ENCODE data around the gene MPRIP. TPM values are rescaled to one million over a fixed set of nuclear protein-coding genes. Genes with fewer than 3 reads are reported as not detected.
"Not testable (repeated sequence)": the region's sequence is repeated elsewhere in the genome, so short reads cannot be mapped to it uniquely, and the experiment has no call there.

The MPRIP gene
- total RNA-seq, 1 experiment from 2014 or later: 143 TPM

DNA sequence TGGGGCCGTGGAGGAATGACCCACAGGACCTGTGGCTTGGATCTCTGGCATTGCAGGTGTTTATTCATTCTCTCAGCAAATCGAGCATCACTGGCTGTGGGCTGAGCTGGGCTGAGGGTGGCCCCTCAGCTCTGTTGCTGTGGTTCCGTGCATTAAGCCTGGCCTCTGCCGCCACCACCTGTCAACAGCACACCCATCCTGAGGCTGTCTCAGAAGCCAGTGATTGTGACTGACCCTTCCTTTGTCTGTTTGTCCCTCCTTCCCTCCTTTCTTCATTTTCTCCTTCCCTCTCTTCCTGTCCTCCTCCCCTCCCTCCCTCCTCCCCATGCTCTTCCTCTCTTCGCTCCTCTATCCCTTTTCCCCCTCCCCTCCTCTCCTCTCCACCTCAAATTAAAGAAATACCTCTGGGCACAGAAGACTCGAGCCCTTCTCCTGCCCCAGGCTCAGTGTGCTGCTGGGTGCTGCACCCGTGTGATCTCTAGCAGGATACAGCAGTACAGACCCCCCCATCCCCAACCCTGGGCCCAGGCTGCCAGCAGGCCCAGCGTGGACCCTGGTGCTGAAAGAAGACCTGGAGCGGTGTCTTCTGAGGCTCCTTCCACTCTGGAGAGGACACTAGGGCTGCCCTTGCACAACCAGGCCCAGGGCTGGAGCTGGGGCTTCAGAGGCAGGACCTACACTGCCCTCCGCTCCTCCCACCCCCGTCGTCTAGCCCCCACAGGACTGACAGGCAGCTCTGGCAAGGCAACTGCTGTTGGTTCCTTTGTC, 88.0 kb downstream of the MPRIP start:
- H3K9me3 ChIP-seq: no peaks in the 10 kb centered on the region
- H3K27me3 ChIP-seq: no peaks in the 10 kb centered on the region
- no peak for DNase-seq
- H3K4me3 ChIP-seq: no peak overlapping the region
- H3K36me3 ChIP-seq: peaks cover 9% of the 10 kb centered on the region

DNA sequence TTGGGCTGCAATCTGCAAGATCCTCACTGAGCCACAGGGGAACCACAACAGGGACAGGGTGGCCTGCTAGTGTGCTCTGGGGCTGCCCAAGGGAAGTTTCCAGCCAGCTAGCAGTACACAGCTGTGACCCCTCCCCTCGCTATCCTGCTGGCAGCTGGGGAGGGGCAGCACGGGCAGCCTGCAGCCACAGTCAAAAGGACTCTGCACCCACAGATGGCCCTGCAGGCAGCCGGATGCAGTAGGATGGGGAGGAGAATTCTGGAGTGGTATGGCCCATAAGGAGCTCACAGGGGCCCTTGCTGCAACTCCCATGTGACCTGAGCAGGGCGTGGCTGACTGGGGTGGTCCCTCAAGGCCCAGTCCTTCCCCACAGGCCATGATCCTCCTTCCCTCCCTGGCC, 89.6 kb downstream of the MPRIP start:
- Histone ChIP-seq H3K27me3 (no peaks in the 10 kb centered on the region), H3K36me3 (peaks cover 12% of the 10 kb centered on the region), H3K4me3 (no peak overlapping the region), H3K9me3 (no peaks in the 10 kb centered on the region)
- no peak for DNase-seq

DNA sequence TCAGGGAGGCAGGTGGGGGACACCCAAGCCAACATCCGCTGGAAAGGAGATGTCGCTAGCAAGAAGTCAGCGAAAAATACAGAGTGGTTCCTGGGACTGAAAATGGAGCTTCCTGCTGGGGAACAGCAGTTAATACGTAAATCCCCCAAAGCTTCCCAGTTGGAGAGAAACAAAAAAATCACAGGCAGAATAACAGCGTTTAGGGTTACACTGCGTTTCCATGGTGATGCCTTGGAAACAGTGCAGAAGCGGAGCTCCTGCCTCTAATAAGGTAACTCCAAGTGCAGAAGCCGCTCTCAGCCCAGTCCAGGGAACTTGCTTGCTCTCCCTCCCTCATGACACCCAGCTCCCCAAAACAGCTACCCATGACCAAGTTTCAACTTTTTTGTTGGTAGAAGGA, 90.5 kb downstream of the MPRIP start:
- H3K4me3 ChIP-seq: no peak overlapping the region
- peaks cover 15% of the 10 kb centered on the region for H3K36me3 ChIP-seq
- no peaks in the 10 kb centered on the region for H3K27me3 ChIP-seq
- no peaks in the 10 kb centered on the region for H3K9me3 ChIP-seq
- DNase-seq: no peak

DNA sequence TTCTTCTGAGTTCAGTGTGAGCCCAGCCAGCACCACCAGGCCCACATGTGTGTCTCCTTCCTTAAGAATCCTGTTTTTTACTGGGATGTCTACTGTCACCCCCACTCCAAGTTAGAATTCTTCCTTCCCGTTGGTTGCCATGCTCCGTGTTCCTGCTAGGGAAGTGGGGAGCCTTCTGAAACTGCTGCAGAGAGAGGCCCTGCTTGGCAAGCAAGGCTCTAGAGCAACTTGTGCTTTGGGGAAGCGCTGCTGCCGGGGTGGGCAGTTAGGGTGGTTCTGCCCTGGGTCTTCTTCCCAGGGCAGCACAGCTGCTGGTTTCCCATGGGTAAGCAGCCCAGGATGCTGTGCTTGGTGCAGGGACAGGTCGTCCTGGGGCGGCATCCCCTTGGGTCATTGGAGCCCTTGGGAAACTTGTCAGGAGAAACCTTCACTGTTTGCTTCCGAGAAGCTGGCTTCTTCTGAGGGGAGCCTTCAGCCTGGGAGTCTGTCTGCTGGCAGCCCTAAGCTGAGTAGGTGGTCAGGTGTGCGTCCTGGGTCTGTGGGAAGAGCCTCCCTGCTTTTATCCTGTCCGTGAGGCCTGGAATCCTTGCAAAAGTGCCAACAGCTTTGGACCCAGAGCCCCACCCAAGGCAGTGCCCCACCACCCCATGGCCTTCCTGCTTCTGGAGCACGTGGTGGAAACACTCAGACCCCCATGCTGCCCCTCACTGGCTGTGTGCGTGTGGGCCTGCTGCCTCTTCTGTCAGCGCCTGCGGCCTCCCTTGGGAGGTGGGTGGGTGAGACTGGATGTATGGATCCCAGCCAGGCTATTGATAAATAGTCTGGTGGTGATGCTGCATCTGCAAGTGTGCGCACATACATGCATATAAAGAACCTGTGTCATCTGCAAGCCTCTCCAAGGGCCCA, 92.0 kb downstream of the MPRIP start:
- DNase-seq: no peak
- Histone ChIP-seq H3K27me3 (no peaks in the 10 kb centered on the region), H3K4me3 (no peak overlapping the region), H3K36me3 (peaks cover 15% of the 10 kb centered on the region), H3K9me3 (no peaks in the 10 kb centered on the region)

DNA sequence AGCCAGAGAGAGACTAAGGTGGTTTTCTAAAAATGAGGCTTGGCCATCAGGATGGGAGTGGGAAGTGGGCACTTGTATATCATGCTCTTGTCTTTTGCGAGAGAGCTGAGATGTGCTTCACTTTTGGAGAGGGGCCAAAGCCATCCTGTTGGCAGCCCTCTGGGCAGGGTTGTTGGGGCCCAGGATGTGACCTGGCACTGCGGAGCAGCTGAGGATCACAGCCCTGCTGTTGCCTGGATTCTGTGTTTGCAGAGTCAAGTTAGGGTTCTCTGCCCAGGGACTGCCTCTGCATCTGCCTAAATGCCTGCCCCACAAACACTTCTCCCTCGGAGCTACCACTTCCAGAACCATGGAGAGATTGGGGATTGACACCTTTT, 92.7 kb downstream of the MPRIP start:
- H3K4me3 ChIP-seq: no peak overlapping the region
- no peak for DNase-seq
- H3K36me3 ChIP-seq: peaks cover 15% of the 10 kb centered on the region
- H3K27me3 ChIP-seq: no peaks in the 10 kb centered on the region
- H3K9me3 ChIP-seq: no peaks in the 10 kb centered on the region

DNA sequence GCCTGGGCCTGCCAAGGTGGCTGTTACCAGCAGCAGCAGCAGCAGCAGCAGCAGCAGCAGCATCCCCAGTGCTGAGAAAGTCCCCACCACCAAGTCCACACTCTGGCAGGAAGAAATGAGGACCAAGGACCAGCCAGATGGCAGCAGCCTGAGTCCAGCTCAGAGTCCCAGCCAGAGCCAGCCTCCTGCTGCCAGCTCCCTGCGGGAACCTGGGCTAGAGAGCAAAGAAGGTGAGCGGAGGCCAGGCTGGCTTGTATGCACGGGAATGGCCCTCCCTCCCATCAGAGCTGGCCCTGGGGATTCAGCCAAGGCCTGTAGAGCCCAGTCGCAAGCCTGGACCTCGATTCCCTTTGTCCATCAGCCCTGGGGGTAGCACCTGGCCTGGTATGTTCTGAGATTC, 94.0 kb downstream of the MPRIP start:
- peaks cover 15% of the 10 kb centered on the region for H3K36me3 ChIP-seq
- not testable (repeated sequence) for DNase-seq, H3K27me3 ChIP-seq, H3K9me3 ChIP-seq, H3K4me3 ChIP-seq

DNA sequence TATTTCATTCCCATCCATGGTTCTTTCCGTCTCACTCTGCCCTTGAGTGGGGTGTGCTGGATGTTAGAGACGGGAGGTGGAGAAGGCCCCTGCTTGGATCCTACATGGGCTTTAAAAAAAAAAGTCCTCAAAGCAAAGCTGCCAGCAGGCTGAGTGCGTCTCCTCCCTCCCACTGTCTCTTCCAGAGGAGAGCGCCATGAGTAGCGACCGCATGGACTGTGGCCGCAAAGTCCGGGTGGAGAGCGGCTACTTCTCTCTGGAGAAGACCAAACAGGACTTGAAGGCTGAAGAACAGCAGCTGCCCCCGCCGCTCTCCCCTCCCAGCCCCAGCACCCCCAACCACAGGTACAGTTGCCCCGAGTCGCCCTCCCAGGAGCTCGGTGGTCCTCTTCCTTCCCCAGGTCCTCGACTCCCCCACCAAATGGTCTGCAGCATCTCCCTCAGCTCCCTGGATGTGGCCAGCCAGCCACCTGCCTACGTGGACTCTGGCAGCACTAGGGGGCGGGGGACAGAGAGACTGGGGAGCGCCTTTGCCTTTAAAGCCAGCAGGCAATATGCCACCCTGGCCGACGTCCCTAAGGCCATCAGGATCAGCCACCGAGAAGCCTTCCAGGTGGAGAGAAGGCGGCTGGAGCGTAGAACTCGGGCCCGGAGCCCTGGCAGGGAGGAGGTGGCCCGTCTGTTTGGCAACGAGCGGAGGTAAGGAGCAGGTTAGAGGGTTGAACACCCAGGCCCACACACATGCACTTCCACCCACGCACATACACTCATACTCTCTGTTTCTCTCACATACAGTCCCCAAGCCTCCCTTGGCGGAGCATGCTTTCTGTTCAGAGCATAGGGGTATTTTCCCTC, 95.7 kb downstream of the MPRIP start:
- H3K36me3 ChIP-seq: peaks cover 18% of the 10 kb centered on the region
- H3K4me3 ChIP-seq: no peak overlapping the region

DNA sequence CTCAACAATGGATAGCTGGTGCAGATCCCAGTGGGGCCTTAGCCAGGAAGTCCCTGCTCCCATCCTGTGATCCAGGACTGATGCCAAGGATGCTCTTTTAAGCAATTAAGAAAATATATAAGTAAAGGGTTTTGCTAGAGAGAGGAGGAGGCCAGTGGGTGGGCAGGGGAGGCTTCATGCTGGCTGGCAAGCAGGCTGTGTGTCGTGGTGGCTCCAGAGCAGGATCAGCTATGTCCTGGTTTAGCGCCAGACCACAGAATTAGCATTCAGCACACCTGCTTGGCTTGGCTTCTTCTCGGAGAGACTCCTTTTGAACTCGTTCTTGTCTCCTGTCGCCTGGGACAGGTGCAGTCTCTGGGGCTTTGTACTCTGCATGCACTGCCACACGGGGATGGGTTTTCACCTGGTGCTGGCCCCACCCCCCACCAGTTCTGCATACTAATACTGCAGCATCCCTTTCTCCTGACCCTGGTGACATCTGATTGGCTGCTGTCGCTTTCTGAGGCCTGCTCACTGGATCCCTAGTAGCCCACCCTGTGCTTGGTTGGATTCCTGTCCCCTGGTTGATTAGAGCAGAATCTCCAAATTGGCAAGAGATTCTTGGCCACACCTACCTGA, 97.8 kb downstream of the MPRIP start:
- Histone ChIP-seq H3K27me3 (no peaks in the 10 kb centered on the region), H3K4me3 (no peak overlapping the region), H3K36me3 (peaks cover 10% of the 10 kb centered on the region), H3K9me3 (no peaks in the 10 kb centered on the region)
- no peak for DNase-seq

More for the DNA sequence above, 95.7 kb downstream of the MPRIP start:
- Histone ChIP-seq H3K9me3 (no peaks in the 10 kb centered on the region), H3K27me3 (no peaks in the 10 kb centered on the region)
- DNase-seq: no peak

DNA sequence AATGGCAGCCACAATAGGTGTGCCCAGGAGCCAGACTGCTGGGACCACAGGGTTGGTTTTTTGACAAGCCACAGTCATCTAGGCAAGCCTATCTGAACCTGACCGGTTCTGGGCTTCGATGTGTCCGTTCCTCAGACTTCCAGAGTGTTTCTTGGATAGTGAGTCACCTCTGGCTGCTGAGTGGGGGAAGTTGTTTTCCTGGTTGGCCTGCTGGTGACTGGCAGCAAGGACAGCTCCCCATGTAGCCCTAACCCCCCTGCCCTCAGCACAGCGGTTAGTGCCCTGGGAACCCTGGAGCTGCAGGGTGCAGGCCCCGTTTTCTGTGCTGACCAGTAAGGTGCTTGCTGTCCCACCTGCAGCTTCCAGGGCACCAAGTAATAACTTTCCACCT, 98.3 kb downstream of the MPRIP start:
- Histone ChIP-seq H3K4me3 (no peak overlapping the region), H3K9me3 (no peaks in the 10 kb centered on the region), H3K27me3 (no peaks in the 10 kb centered on the region), H3K36me3 (peaks cover 10% of the 10 kb centered on the region)
- DNase-seq: peak; percentile 10

DNA sequence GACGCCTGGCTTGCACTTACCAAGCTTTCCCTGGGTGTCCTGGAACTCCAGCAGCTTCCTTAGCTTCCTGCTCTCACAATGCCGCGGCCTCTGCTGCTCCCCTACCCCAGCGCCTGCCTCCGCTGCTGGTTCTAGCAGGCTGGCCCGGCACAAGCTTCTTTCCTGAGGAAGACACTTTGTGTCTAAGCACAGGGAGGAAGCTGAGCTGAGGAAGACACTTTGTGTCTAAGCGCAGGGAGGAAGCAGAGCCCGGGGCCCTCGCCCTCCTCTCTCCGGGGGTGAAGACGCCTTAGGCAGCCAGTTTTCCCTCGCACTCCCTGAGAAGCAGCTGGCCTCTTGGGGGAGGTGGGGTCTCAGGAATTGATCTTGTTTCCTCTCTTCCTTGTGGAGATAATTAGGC, 99.0 kb downstream of the MPRIP start:
- H3K27me3 ChIP-seq: no peaks in the 10 kb centered on the region
- H3K9me3 ChIP-seq: no peaks in the 10 kb centered on the region
- H3K4me3 ChIP-seq: no peak overlapping the region
- DNase-seq: no peak
- peaks cover 11% of the 10 kb centered on the region for H3K36me3 ChIP-seq

DNA sequence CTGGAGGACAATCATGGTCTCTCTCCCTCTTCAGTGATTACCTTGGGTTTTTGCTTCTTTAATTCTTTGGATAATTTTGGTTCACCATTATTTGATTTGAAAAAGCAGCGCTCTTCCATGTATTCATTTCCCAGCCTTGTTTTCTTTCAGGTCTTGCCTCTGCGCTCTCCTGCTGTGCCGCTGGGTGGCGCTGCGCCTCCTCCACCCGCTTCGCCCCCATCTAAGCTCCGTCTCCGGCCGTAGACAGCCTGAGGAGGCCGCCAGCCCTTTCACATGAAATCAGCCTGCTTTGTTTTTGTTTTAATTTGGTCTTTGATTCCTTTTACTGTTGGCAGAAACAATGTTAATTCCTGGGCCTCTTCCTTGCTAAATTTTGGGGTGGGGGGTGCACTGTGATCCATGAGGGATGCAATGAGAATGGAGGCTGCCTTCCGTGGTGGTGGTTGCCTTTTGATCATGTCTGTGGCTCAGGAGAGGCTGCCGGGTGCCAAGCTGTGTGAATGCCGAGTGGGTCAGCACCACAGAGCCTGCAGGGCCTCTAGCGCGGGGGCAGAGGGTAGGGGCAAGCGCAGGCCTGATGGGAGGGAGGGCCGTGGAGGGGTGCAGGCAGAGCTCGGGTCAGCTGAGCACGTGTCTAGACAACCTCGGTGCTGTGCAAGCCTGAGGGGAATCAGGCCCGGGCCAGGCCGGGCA, 99.7 kb downstream of the MPRIP start:
- no peak overlapping the region for H3K4me3 ChIP-seq
- no peak for DNase-seq
- no peaks in the 10 kb centered on the region for H3K9me3 ChIP-seq
- H3K36me3 ChIP-seq: peaks cover 10% of the 10 kb centered on the region
- H3K27me3 ChIP-seq: no peaks in the 10 kb centered on the region

DNA sequence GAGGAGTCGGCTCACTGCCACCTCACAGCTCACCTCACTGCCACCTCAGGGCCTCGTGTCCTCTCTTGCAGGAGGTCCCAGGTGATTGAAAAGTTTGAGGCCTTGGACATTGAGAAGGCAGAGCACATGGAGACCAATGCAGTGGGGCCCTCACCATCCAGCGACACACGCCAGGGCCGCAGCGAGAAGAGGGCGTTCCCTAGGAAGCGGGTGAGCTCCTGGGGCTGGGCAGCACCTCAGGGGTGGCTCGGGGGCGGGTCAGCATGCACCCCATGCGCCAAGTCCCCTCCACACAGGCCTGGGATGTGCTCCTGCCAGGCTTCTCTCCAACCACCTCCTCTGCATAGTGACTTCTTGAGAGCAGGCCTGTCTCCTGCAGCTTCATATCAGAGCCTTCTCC, 100.3 kb downstream of the MPRIP start:
- Histone ChIP-seq H3K9me3 (no peaks in the 10 kb centered on the region), H3K36me3 (peaks cover 11% of the 10 kb centered on the region)
- DNase-seq: no peak

DNA sequence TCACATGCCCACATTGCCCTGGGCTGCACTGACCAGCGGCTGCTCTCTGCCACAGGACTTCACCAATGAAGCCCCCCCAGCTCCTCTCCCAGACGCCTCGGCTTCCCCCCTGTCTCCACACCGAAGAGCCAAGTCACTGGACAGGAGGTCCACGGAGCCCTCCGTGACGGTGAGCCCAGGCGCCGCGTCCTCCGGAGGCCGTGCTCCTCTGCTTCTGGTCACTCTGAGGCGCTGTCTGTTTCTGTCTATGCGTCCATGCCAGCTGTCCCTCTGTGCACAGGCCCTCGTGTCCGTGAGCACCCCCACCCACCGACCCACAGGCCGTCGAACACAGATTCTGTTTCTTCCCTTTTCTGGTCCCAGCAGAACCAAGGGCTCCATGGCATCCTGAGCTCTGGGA, 101.2 kb downstream of the MPRIP start:
- DNase-seq: no peak
- H3K9me3 ChIP-seq: no peaks in the 10 kb centered on the region
- no peak overlapping the region for H3K4me3 ChIP-seq
- peaks cover 20% of the 10 kb centered on the region for H3K36me3 ChIP-seq
- H3K27me3 ChIP-seq: no peaks in the 10 kb centered on the region

More for the DNA sequence above, 100.3 kb downstream of the MPRIP start:
- Histone ChIP-seq H3K4me3 (no peak overlapping the region), H3K27me3 (no peaks in the 10 kb centered on the region)

DNA sequence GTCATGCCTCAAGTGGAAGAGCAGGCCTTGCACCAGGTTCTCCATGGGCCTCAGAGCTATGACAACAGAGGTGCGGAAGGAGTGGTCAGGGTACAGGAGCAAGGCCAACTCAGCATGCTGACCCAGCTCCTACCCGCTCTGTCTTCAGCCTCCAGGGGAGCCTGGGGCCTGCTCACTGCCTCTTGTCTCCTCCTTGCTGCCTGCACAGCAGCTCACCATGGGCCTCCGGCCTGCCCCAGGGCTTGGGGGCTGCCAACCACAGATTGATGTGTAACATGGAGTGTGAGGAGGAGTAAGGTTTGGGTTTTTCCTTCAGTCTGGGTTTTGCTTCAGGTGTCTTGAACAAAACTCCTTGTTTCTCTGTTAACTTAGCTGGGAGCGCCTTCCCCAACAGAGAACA, 101.8 kb downstream of the MPRIP start:
- no peak overlapping the region for H3K4me3 ChIP-seq
- no peaks in the 10 kb centered on the region for H3K27me3 ChIP-seq
- DNase-seq: no peak
- no peaks in the 10 kb centered on the region for H3K9me3 ChIP-seq
- peaks cover 24% of the 10 kb centered on the region for H3K36me3 ChIP-seq

DNA sequence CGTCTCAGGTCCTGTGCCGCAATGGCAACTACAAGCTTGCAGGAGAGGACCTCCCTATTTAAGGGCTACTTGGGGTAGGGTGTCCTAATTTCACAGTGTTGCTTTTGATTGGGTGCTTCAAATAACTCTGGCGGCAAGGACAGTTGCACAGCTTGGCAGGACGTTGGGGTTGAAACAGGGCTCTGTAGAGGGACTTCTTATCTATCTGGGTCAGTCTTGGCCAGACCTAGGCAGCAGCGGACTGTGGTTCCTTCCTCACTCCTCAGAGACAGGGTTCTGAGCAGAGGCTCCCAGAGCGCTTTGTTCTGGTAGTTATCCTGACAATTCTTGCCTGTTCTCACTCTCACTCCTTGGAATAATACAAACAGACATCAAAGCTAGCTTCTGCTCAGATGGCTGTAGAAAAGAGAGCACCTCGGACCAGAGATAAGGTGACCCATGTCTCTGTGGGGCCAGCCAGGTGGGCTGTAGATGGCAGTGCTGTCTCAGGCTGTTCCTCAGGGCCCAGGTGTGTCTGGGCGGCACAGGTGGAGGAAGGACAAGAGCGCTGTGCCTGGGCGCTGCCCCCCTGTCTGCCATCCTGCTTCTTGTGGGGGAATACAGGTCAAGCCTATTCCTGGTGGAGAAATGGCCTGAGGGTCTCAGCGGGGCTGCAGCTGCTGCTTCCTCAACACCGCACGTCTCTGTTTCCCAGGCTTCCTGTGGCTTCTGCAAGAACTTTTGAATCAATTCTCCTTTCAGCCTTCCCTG, 102.8 kb downstream of the MPRIP start:
- no peaks in the 10 kb centered on the region for H3K27me3 ChIP-seq
- no peak for DNase-seq
- H3K4me3 ChIP-seq: no peak overlapping the region
- no peaks in the 10 kb centered on the region for H3K9me3 ChIP-seq
- peaks cover 27% of the 10 kb centered on the region for H3K36me3 ChIP-seq

Measured in MG63 (cell line).